Measurements from ENCODE around the gene RTN4R.

The RTN4R gene

GRCh38 chr22:20254975-20255946 lies 12.9 kb downstream of the RTN4R start:
- peak; percentile 89 for DNase-seq

- DNase-seq = no peak
Measured at GRCh38 chr22:20253161-20253560, 15.0 kb downstream of the RTN4R start.

- DNase-seq = no peak
Measured at GRCh38 chr22:20251981-20252380, 16.1 kb downstream of the RTN4R start.

GRCh38 chr22:20251491-20251890 lies 16.6 kb downstream of the RTN4R start:
- DNase-seq = no peak

- DNase-seq = peak; percentile 22
Measured at GRCh38 chr22:20249797-20250354, 18.2 kb downstream of the RTN4R start.

GRCh38 chr22:20248461-20248978 lies 19.6 kb downstream of the RTN4R start:
- no peak for DNase-seq

GRCh38 chr22:20247608-20248171 lies 20.4 kb downstream of the RTN4R start:
- no peak for DNase-seq

GRCh38 chr22:20247010-20247505 lies 21.1 kb downstream of the RTN4R start:
- no peak for DNase-seq

- DNase-seq = no peak
Measured at GRCh38 chr22:20246368-20247009, 21.6 kb downstream of the RTN4R start.

GRCh38 chr22:20245577-20246367 lies 22.3 kb downstream of the RTN4R start:
- no peak for DNase-seq

- DNase-seq = peak; percentile 85
Measured at GRCh38 chr22:20244691-20245576, 23.2 kb downstream of the RTN4R start.

GRCh38 chr22:20244250-20244648 lies 23.9 kb downstream of the RTN4R start:
- DNase-seq = no peak

GRCh38 chr22:20243537-20244249 lies 24.4 kb downstream of the RTN4R start:
- peak; percentile 91 for DNase-seq

GRCh38 chr22:20243176-20243536 lies 25.0 kb downstream of the RTN4R start:
- no peak for DNase-seq

- no peak for DNase-seq
Measured at GRCh38 chr22:20242393-20243175, 25.5 kb downstream of the RTN4R start.

- no peak for DNase-seq
Measured at GRCh38 chr22:20241579-20242392, 26.3 kb downstream of the RTN4R start.

GRCh38 chr22:20240900-20241299 lies 27.2 kb downstream of the RTN4R start:
- no peak for DNase-seq

- DNase-seq = no peak
Measured at GRCh38 chr22:20240447-20240764, 27.7 kb downstream of the RTN4R start.
